Erythroblast (primary cell): Measurements from ENCODE around the gene ZFP36L1.

ENCODE experiments used
- GATA1 ChIP-seq: IDR thresholded peaks from 2 replicates; pipeline ENCODE4 v1.6.1; 2011; ENCODE audit warnings: low read depth, mild to moderate bottlenecking, control low read depth, low read length, moderate library complexity
- POLR2A ChIP-seq: IDR thresholded peaks from 2 replicates; pipeline ENCODE4 v1.6.1; 2011; ENCODE audit warnings: mild to moderate bottlenecking, low read length

DNA sequence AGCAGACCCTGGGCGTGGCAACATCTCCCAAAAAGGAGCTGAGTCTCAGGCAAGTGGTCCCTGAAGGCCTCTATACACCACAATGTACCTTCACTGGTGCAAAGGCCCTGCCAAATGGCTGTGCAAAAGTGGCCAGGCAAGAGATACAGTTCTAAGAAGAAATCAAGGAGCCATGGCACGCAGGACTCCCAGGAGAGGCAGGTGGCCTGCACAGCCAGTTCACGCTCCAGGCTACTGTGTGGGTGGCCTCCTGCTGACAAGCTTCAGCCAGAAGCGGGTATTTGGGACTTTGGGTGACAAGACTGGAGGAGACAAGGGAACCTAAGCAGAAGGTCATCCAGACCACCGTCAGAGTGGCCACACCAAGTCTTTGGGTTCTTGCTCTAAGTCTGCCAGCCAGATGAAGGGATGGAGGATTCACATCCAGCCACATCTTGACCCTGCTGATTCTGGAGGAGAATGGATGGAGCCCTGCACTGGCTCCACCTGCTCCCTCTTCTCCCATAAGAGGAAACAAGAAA, 20.5 kb upstream of the ZFP36L1 start:
- TF ChIP-seq POLR2A (no peak), GATA1 (no peak)
